HepG2 (cell line): ENCODE measurements around the gene NPIPB6. TPM values are rescaled to one million over a fixed set of nuclear protein-coding genes. Genes with fewer than 3 reads are reported as not detected.

ENCODE experiments used
- ARNT2 ChIP-seq: sonication (generic); formaldehyde crosslinking; IDR thresholded peaks from 2 replicates; pipeline ENCODE4 v1.8.0; 2022; ENCODE audit warnings: mild to moderate bottlenecking, low read depth, missing genetic modification reagents, moderate library complexity
- CREM ChIP-seq, 2 experiments: sonication (generic) in 1 of 2; formaldehyde crosslinking in 1 of 2; IDR thresholded peaks; 2 replicates each; pipeline versions ENCODE4 v1.4.0 to v1.6.1; 2016 to 2020; ENCODE audit warnings: antibody characterized with exemption in 1 of 2, mild to moderate bottlenecking in 1 of 2, missing genetic modification reagents in 1 of 2
- MYNN ChIP-seq: sonication (generic); formaldehyde crosslinking; IDR thresholded peaks from 2 replicates; pipeline ENCODE4 v1.4.0; 2020; ENCODE audit warnings: mild to moderate bottlenecking, low read depth, missing genetic modification reagents
- NR2F1 ChIP-seq, 2 experiments: fragments of 450-650 bp in 1 of 2; formaldehyde crosslinking in 1 of 2; IDR thresholded peaks; 2 replicates each; pipeline versions ENCODE4 v1.5.0 to v1.6.1; 2016 to 2020; ENCODE audit warnings: mild to moderate bottlenecking in 1 of 2, missing compliant biosample characterization in 1 of 2, missing genetic modification reagents in 1 of 2, moderate library complexity in 1 of 2
- PBX2 ChIP-seq: IDR thresholded peaks from 2 replicates; pipeline ENCODE4 v1.6.1; 2016; ENCODE audit warnings: control low read depth
- RFX5 ChIP-seq: IDR thresholded peaks from 2 replicates; pipeline ENCODE4 v1.6.1; 2011; ENCODE audit warnings: low read depth, low read length, improper control_type of control experiment
- RORA ChIP-seq: sonication (generic); formaldehyde crosslinking; IDR thresholded peaks from 2 replicates; pipeline ENCODE4 v1.5.0; 2020; ENCODE audit warnings: mild to moderate bottlenecking, missing genetic modification reagents, moderate library complexity
- SIN3B ChIP-seq: fragments of 150-350 bp; IDR thresholded peaks from 2 replicates; pipeline ENCODE4 v1.6.1; 2014; ENCODE audit warnings: low read length
- SRSF4 ChIP-seq: fragments of 200-400 bp; formaldehyde crosslinking; IDR thresholded peaks from one replicate; pipeline ENCODE4 v1.6.1; 2018; ENCODE audit warnings: mild to moderate bottlenecking, low read depth, low read length, moderate library complexity; ENCODE audit not compliant: poor library complexity, severe bottlenecking
- XBP1 ChIP-seq: sonication (generic); formaldehyde crosslinking; IDR thresholded peaks from 2 replicates; pipeline ENCODE4 v1.5.0; 2020; ENCODE audit warnings: missing genetic modification reagents
- ZFP1 ChIP-seq: IDR thresholded peaks from 2 replicates; pipeline ENCODE4 v1.6.1; 2016
- ZNF503 ChIP-seq: sonication (generic); formaldehyde crosslinking; IDR thresholded peaks from 2 replicates; pipeline ENCODE4 v1.4.0; 2020; ENCODE audit warnings: missing genetic modification reagents
- ZNF510 ChIP-seq: sonication (generic); formaldehyde crosslinking; IDR thresholded peaks from 2 replicates; pipeline ENCODE4 v1.4.0; 2020; ENCODE audit warnings: low read depth, mild to moderate bottlenecking, missing genetic modification reagents
- ZNF709 ChIP-seq: sonication (generic); formaldehyde crosslinking; IDR thresholded peaks from 2 replicates; pipeline ENCODE4 v1.5.0; 2020; ENCODE audit warnings: mild to moderate bottlenecking, missing genetic modification reagents
- polyA plus RNA-seq, 8 experiments: library from polyadenylated mRNA; depleted of rRNA in 3 of 8; stranded (reverse) in 7 of 8; unstranded in 1 of 8; fragments of >200 nt; fragmentation: Illumina TruSeq in 4 of 8; extraction: Trizol in 4 of 8; gene quantifications; 2 replicates each; pipeline versions ENCODE4 v1.2.1 to v1.2.3, GENCODE V29; 2011 to 2016; ENCODE audit warnings: low read depth in 4 of 8, missing spikeins in 1 of 8, mixed read lengths in 1 of 8; ENCODE audit not compliant: insufficient read depth in 1 of 8
- total RNA-seq, 5 experiments: library from RNA; depleted of rRNA; stranded (reverse); fragments of >200 nt; fragmentation: Illumina TruSeq; extraction: Trizol; gene quantifications; 2 replicates each; pipeline ENCODE4 v1.2.3, GENCODE V29; 2016; ENCODE audit warnings: low read depth in 1 of 5
- TF ChIP-seq, protein P1 (sequence below): sonication (generic); formaldehyde crosslinking; IDR thresholded peaks from 2 replicates; pipeline ENCODE4 v1.4.0; 2020; ENCODE audit warnings: missing genetic modification reagents
- TF ChIP-seq, protein P2 (sequence below): sonication (generic); formaldehyde crosslinking; IDR thresholded peaks from 2 replicates; pipeline ENCODE4 v1.4.0; 2020; ENCODE audit warnings: missing genetic modification reagents
- TF ChIP-seq, protein P3 (sequence below): sonication (generic); formaldehyde crosslinking; IDR thresholded peaks from 2 replicates; pipeline ENCODE4 v1.4.0; 2020; ENCODE audit warnings: missing genetic modification reagents, borderline replicate concordance

The NPIPB6 gene
- total and polyA plus RNA-seq, 2 of the 13 experiments (the other 11 are each of a cell fraction or from before 2014, with no cell fraction given): 0.25 TPM; not detected in 1

DNA sequence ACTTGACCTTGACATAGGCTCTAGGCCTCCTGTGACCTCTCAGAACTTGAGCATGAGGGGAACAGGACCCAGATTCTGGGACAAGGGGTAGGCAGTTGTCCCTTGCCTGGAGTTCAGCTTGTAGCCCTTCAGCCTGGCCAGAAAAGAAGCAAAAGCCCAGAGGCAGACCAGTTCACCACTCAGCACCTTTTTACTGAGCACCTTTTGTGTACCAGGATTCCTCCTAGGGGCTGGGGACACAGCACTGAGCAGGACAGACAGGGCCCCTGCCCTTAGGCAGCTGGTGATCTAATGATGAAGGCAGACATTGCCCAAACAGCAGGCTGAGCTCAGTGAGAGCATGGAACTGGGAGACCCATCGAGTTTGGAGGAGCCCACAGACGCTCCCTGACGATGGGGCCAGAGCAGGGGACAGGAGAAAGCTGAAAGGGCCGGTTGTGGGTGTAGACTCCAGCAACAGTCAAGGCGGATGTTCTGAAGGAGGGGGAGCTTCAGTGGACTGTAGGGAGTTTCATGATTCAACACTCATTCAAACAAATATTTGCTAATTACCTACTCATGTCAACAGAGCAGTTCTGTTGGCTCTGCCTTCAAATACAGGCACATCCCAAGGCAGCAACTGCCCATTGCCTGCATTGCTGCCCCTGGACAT, 38.9 kb downstream of the NPIPB6 start (continued):
- no peak for TF ChIP-seq PBX2 (CRISPR knock-in tag)
- no peak for TF ChIP-seq MYNN (CRISPR knock-in tag)
- no peak for TF ChIP-seq ARNT2 (CRISPR knock-in tag)
- no peak for TF ChIP-seq SRSF4
- TF ChIP-seq, protein P1, sequence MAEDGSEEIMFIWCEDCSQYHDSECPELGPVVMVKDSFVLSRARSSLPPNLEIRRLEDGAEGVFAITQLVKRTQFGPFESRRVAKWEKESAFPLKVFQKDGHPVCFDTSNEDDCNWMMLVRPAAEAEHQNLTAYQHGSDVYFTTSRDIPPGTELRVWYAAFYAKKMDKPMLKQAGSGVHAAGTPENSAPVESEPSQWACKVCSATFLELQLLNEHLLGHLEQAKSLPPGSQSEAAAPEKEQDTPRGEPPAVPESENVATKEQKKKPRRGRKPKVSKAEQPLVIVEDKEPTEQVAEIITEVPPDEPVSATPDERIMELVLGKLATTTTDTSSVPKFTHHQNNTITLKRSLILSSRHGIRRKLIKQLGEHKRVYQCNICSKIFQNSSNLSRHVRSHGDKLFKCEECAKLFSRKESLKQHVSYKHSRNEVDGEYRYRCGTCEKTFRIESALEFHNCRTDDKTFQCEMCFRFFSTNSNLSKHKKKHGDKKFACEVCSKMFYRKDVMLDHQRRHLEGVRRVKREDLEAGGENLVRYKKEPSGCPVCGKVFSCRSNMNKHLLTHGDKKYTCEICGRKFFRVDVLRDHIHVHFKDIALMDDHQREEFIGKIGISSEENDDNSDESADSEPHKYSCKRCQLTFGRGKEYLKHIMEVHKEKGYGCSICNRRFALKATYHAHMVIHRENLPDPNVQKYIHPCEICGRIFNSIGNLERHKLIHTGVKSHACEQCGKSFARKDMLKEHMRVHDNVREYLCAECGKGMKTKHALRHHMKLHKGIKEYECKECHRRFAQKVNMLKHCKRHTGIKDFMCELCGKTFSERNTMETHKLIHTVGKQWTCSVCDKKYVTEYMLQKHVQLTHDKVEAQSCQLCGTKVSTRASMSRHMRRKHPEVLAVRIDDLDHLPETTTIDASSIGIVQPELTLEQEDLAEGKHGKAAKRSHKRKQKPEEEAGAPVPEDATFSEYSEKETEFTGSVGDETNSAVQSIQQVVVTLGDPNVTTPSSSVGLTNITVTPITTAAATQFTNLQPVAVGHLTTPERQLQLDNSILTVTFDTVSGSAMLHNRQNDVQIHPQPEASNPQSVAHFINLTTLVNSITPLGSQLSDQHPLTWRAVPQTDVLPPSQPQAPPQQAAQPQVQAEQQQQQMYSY (CRISPR knock-in tag): no peak
- peak; percentile 53; the same call in 1 of the 2 replicates for TF ChIP-seq ZFP1
- TF ChIP-seq, protein P2, sequence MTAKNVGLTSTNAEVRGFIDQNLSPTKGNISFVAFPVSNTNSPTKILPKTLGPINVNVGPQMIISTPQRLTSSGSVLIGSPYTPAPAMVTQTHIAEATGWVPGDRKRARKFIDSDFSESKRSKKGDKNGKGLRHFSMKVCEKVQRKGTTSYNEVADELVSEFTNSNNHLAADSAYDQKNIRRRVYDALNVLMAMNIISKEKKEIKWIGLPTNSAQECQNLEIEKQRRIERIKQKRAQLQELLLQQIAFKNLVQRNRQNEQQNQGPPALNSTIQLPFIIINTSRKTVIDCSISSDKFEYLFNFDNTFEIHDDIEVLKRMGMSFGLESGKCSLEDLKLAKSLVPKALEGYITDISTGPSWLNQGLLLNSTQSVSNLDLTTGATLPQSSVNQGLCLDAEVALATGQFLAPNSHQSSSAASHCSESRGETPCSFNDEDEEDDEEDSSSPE (CRISPR knock-in tag): no peak
- TF ChIP-seq XBP1 (CRISPR knock-in tag): no peak
- TF ChIP-seq, protein P3, sequence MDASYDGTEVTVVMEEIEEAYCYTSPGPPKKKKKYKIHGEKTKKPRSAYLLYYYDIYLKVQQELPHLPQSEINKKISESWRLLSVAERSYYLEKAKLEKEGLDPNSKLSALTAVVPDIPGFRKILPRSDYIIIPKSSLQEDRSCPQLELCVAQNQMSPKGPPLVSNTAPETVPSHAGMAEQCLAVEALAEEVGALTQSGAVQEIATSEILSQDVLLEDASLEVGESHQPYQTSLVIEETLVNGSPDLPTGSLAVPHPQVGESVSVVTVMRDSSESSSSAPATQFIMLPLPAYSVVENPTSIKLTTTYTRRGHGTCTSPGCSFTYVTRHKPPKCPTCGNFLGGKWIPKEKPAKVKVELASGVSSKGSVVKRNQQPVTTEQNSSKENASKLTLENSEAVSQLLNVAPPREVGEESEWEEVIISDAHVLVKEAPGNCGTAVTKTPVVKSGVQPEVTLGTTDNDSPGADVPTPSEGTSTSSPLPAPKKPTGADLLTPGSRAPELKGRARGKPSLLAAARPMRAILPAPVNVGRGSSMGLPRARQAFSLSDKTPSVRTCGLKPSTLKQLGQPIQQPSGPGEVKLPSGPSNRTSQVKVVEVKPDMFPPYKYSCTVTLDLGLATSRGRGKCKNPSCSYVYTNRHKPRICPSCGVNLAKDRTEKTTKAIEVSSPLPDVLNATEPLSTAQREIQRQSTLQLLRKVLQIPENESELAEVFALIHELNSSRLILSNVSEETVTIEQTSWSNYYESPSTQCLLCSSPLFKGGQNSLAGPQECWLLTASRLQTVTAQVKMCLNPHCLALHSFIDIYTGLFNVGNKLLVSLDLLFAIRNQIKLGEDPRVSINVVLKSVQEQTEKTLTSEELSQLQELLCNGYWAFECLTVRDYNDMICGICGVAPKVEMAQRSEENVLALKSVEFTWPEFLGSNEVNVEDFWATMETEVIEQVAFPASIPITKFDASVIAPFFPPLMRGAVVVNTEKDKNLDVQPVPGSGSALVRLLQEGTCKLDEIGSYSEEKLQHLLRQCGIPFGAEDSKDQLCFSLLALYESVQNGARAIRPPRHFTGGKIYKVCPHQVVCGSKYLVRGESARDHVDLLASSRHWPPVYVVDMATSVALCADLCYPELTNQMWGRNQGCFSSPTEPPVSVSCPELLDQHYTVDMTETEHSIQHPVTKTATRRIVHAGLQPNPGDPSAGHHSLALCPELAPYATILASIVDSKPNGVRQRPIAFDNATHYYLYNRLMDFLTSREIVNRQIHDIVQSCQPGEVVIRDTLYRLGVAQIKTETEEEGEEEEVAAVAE: no peak
- TF ChIP-seq SIN3B: no peak
- no peak for TF ChIP-seq NR2F1 (CRISPR knock-in tag; IDR thresholded peaks at IDR 0.05)
- TF ChIP-seq RFX5: no peak
- TF ChIP-seq ZNF503 (CRISPR knock-in tag): peak; percentile 38; the same call in 1 of the 2 replicates
- no peak for TF ChIP-seq ZNF510 (CRISPR knock-in tag)
- no peak for TF ChIP-seq ZNF709 (CRISPR knock-in tag)
- no peak for TF ChIP-seq RORA (CRISPR knock-in tag)
- no peak for TF ChIP-seq CREM (IDR thresholded peaks at IDR 0.05)
- no peak for TF ChIP-seq CREM (CRISPR knock-in tag; IDR thresholded peaks at IDR 0.05)
